GM19397 (cell line): ENCODE data around the gene KRTAP10-1.
"Not testable (repeated sequence)": the region's sequence is repeated elsewhere in the genome, so short reads cannot be mapped to it uniquely, and the experiment has no call there.

Experiments used
- ATAC-seq: cut with Tn5 transposase; IDR thresholded peaks from one replicate; pipeline ENCODE4 v1.9.1; 2021; ENCODE audit warnings: mild to moderate bottlenecking, moderate library complexity; ENCODE audit not compliant: unreplicated experiment

Gene KRTAP10-1

GRCh38 chr21:44539991-44540666 is at the start of gene KRTAP10-1:
Gene KRTAP10-1 (minus strand): TSS chr21:44540195. CDS start chr21:44540150, 45 bp downstream.
- no peak for ATAC-seq

- ATAC-seq = no peak
Measured at GRCh38 chr21:44589094-44589493, 49.1 kb upstream of the KRTAP10-1 start.

- ATAC-seq = no peak
Measured at GRCh38 chr21:44585892-44586291, 45.9 kb upstream of the KRTAP10-1 start.

DNA sequence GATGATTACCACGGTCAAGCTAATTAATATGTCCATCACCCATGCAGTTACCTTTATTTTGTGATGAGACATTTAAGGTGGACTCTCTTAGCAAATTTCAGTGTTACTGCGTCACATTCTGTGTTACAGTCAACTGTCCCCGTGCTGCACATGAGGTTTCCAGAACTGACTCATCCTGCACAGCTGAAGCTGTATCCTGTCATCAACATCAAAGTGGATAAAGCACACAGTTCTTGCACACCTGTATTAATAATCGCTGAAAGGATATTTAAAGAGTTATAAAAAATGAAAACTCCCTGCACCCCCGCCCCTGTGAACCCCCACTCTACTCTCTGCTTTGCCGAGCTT is 43.8 kb upstream of the KRTAP10-1 start:
- no peak for ATAC-seq

- no peak for ATAC-seq
Measured at GRCh38 chr21:44583089-44583799, 43.2 kb upstream of the KRTAP10-1 start.

- no peak for ATAC-seq
Measured at GRCh38 chr21:44582055-44582454, 42.1 kb upstream of the KRTAP10-1 start.

- ATAC-seq = no peak
Measured at GRCh38 chr21:44581158-44581557, 41.2 kb upstream of the KRTAP10-1 start.

DNA sequence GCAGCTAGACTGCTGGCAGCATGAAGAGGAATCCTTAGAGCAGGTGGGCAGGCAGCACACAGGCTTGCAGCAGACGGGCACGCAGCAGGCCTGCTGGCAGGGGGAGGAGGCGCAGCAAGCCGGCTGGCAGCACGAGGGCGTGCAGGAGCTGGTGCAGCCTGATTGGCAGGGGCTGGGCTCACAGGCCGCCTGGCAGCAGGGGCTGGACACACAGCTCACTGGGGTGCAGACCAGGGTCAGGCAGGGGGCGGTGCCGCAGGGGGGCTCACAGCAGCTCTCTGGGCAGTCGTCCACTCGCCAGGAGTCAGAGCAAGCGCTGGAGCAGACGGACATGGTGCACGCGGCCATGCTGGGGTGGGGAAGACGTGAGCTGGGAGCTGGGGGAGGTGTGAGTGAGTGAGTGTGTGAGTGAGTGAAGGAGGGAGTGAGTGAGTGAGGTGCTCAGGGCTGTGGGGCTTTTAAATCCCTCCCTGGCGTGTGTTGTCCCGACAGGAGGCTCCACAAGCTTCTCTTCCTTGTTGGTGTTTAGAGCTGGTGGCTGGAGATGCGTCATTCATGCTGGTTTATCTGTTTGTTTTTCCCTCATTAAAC is 40.3 kb upstream of the KRTAP10-1 start, which contains the start of gene KRTAP10-5:
Gene KRTAP10-5 (minus strand): TSS at position 374 of the 591 bp plus-strand sequence. CDS start 26 bp downstream, at position 348.
- not testable (repeated sequence) for ATAC-seq

GRCh38 chr21:44579833-44580144 is 39.8 kb upstream of the KRTAP10-1 start:
- ATAC-seq = no peak

DNA sequence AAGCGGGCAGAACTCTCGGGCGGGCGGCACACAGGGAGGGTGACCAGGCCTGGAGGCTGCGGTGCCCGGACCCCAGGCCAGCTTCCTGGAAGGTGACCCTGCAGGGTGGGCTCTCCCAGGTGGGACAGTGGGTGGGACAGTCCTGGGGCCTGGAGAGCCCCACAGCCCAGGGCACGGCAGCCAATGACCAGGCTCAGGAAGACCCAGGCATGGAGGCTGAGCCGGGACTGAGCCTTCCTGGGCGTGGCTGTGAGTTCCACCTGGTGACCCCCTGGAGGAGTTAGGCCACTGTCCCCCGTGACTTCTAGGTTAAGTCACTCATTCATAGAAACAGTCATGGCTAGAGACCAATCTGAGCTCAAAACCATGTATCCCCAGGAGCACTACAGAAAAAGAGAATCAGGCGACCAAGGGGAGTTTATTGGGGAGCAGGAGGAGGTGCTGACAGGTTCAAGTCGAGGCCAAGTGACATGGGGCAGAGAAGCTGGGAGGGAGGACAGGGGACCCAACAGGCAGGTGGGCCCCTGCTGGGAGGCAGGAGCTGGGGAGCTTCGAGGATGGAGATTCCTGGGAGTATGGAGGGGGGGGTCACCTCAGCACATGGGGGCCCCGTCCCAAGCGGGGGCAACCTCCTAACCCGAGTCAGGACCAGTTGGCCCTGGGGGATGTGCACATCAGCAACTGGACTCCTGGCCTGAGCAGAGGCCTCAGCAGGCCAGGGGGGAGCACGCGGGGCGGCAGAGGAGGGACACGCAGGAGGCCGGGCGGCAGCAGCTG is 39.2 kb upstream of the KRTAP10-1 start:
- no peak for ATAC-seq

DNA sequence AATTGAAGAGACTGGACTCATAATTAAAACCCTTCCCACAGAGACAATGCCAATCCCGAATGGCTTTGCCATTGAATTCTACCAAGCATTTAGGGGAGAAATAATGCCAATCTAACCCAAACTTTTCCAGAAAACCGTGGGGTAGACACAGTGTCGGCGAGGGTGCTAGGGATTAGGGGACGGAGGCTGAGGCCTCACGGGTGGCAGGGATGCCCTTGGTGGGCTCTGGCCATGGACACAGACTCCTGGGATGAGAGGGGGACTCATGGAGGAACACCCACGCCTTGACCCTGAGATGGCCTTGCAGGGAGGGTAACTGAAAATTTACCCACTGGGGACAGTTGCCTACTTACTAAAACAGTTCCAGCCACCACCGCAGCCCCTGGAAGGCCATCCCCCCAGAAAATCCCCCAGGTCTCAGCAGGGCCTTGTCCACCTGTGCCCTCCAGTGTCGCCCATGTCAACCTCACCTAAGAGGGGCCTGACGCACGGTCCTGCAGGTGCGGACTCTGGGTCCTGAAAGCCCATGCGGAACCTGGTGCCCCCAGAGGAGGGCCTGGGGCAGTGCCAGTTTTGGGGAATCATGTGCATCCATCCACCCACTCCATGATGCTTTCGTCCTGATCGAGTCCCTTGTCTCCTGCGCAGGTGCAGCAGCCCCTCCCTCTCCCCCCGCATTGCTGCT is 38.5 kb upstream of the KRTAP10-1 start:
- ATAC-seq = no peak

DNA sequence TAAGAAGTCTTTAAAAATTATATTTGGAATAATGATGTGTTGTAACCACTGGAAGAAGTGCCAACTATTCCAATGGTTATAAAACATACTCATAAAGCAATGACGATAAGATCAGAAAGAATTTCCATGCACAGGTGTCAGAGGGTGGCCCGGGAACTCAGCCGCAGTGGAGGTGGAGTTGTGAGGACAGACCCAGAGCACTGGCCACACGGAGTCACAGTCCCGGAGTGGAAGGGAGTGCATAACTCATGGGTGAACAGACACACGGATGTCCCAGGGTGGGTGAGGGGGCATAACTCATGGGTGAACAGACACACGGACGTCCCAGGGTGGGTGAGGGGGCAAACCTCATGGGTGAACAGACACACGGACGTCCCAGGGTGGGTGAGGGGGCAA is 36.0 kb upstream of the KRTAP10-1 start:
- no peak for ATAC-seq

DNA sequence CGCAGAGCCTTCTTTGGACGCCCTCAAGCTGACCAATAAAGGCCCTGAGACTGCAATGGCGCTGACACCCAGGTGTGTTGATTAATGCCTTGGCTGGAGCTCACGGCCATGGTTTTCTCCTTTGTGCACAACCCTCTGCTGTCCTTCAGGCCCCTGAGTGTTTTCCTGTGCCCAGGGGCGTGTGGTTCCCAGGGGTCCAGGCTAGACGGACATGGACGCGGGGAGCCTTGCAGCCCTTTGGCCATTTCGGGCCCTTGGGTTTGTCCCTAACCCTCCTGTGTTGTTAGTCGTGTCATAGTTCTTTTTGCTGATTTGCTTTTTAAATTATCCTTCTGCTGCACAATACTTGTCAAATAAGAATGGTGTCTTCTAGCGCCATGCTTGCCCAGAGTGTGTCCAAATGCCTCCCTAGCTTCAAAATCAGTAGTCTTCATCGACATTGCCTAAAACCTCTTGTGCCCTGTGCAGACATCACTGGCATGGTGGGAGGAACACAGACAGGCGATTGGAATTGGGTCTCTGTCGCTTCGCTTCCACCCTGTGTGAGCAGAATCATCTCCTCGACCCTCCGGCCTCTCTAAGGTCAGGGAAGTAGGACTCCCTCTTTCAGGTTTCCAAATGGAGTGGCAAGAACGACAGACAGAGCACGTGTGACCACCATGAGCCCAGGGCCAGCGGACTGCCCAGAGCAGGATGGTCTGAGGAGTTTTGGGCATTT is 35.5 kb upstream of the KRTAP10-1 start:
- ATAC-seq = no peak

DNA sequence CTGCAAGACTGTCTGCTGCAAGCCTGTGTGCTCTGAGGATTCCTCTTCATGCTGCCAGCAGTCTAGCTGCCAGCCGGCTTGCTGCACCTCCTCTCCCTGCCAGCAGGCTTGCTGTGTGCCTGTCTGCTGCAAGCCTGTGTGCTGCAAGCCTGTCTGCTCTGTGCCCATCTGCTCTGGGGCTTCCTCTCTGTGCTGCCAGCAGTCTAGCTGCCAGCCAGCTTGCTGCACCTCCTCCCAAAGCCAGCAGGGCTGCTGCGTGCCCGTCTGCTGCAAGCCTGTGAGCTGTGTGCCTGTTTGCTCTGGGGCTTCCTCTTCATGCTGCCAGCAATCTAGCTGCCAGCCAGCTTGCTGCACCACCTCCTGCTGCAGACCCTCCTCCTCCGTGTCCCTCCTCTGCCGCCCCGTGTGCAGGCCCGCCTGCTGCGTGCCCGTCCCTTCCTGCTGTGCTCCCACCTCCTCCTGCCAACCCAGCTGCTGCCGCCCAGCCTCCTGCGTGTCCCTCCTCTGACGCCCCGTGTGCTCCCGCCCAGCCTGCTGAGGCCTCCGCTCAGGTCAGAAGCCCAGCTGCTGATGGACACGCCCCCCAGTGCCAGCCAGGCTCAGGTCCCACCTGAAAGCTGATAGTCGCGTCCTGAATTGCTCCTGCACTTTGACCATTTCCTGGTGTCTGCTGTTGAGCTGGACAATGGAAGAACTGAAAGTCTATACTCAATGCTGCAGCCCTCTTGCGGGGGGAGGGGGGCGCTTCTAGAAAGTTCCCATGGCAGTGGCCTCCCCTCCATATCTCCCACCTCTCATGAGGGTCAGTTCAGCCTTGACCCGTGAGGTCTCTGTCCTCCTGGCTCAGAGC is 34.7 kb upstream of the KRTAP10-1 start:
- no peak for ATAC-seq

DNA sequence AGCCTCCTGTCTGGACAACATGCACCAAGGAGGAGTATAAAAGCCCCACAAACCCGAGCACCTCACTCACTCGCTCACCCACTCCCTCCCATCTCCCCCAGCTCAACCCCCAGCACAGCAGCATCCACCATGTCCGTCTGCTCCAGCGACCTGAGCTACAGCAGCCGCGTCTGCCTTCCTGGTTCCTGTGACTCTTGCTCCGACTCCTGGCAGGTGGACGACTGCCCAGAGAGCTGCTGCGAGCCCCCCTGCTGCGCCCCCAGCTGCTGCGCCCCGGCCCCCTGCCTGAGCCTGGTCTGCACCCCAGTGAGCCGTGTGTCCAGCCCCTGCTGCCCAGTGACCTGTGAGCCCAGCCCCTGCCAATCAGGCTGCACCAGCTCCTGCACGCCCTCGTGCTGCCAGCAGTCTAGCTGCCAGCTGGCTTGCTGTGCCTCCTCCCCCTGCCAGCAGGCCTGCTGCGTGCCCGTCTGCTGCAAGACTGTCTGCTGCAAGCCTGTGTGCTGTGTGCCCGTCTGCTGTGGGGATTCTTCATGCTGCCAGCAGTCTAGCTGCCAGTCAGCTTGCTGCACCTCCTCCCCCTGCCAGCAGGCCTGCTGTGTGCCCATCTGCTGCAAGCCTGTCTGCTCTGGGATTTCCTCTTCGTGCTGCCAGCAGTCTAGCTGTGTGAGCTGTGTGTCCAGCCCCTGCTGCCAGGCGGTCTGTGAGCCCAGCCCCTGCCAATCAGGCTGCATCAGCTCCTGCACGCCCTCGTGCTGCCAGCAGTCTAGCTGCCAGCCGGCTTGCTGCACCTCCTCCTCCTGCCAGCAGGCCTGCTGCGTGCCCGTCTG is 33.8 kb upstream of the KRTAP10-1 start, which contains the start of gene KRTAP10-4:
Gene KRTAP10-4 (plus strand): TSS at position 100 of the 827 bp plus-strand sequence. CDS start 30 bp downstream, at position 130.
- not testable (repeated sequence) for ATAC-seq

GRCh38 chr21:44572959-44573583 is 33.1 kb upstream of the KRTAP10-1 start:
- no peak for ATAC-seq

DNA sequence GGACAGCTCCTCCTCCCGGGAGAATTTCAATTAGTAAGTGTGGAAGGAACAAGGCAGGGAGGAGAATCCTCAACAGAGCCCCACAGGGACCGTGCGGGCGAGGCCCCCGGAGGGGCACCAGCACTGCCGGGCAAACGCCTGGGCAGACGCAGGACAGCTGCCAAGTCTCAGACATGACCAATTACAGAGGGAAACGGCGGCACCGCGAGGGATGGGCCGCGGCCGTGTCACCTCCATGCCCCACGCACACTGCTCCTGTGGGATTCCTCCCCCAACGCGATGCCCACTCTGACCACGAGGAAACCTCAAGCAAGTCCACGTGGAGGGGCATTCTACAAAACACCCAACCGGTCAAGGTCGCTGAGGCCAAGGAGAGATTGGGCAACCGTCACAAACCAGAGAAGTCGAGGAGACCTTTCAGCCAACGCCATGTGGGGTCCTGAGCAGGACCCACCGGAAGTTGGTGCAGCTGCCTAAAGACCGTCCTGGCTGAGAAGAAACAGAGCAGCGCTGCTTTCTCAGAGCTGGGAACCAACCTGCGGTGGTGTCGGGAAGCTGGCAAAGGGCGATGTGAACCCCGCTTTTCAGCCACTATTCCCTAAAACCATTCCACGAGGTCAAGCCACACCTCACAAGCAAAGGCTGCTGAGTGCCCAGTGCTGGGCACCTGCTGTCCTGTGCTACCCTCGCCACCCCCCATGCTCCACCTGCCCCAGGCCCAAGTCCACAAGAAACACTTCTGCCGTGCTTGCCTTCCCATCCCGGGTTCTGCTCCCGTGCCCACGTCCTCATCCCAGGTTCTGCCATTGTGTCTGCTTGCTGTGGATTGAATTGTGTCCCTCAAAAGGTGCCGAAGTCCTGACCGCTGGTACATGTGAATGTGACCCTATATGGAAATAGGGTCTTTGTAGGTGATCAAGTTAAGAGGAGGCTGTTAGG is 32.1 kb upstream of the KRTAP10-1 start:
- no peak for ATAC-seq
